ENCODE data around the gene HELZ2. TPM values are rescaled to one million over a fixed set of nuclear protein-coding genes. Genes with fewer than 3 reads are reported as not detected.

Gene HELZ2
- total and polyA plus RNA-seq, 2 donors (not counting 1 experiment from before 2014, with no cell fraction given): 36.3 to 52.6 TPM

- ChIA-PET POLR2A (interaction anchor here (0.7 to 1.7 kb wide), 3 partner anchors 11 to 522 kb away, joined by 3 to 5 read pairs (median 3); partner anchors contain the start of gene PTK6), CTCF (interaction anchor here (0.6 kb wide), 1 partner anchor 268 kb away, joined by 5 read pairs; no protein-coding TSS in a partner anchor)
- DNase-seq: peak; percentile 15
- no peaks in the 10 kb centered on the region for H3K27me3 Mint-ChIP-seq
- WGBS (ENCODE audit: insufficient coverage): no CpG with 5 or more reads among the region's 2 CpGs
- no peak overlapping the region for H3K4me3 Mint-ChIP-seq
- H3K27ac Mint-ChIP-seq: no peak overlapping the region
- H4K20me1 ChIP-seq (ENCODE audit: control insufficient read depth, insufficient read depth, low read length, poor library complexity, severe bottlenecking): peaks cover 28% of the 10 kb centered on the region
- H3K9me3 ChIP-seq (ENCODE audit: control extremely low read depth in 1 of 3, control insufficient read depth in 2 of 3, insufficient read depth in 1 of 3, low read length in 2 of 3): peaks cover 0 to 14% (median 4%) of the 10 kb centered on the region in 3 donors
- no peaks in the 10 kb centered on the region for H3K9me3 Mint-ChIP-seq (ENCODE audit: insufficient read depth)
- H3K79me2 ChIP-seq (ENCODE audit: control insufficient read depth, insufficient read depth, low read length): peaks cover 14% of the 10 kb centered on the region
- no peak overlapping the region for H3K4me2 ChIP-seq (replicated peaks; ENCODE audit: low read depth, low read length, poor library complexity, severe bottlenecking)
- peaks cover 0 to 6% (median 0%) of the 10 kb centered on the region in 4 experiments for H3K27me3 ChIP-seq (replicated peaks in 1 of 4; ENCODE audit: control extremely low read depth in 1 of 4, control insufficient read depth in 3 of 4, insufficient read depth in 4 of 4, low read length in 3 of 4)
- peaks cover 17 to 23% of the 10 kb centered on the region in 2 donors for H3K4me1 ChIP-seq (ENCODE audit: control insufficient read depth in 2 of 2, insufficient read depth in 2 of 2, low read length in 2 of 2)
- no peak overlapping the region for H2AFZ ChIP-seq (ENCODE audit: insufficient read depth, low read depth, low read length, poor library complexity, severe bottlenecking)
- no peak overlapping the region for H3K9ac ChIP-seq (ENCODE audit: low read length)
- H3K4me3 ChIP-seq (ENCODE audit: control extremely low read depth in 1 of 5, extremely low read depth in 1 of 5, insufficient read depth in 1 of 5, low read depth in 2 of 5, low read length in 4 of 5): no peak overlapping the region
- TF ChIP-seq CTCF (IDR thresholded peaks at IDR 0.05): no peak
- no peak for TF ChIP-seq EZH2 (IDR thresholded peaks at IDR 0.05; ENCODE audit: borderline replicate concordance, insufficient read depth, low read depth, low read length, poor library complexity, severe bottlenecking)
- ATAC-seq (ENCODE audit: low read depth): no peak
- peaks cover 38% of the 10 kb centered on the region for H3K4me1 Mint-ChIP-seq
- no peak overlapping the region for H3K27ac ChIP-seq (ENCODE audit: low read length in 2 of 2)
- intact Hi-C loops (cut with micrococcal nuclease): no loop called here
- H3K36me3 ChIP-seq (replicated peaks in 1 of 2; ENCODE audit: control extremely low read depth in 1 of 2, control insufficient read depth in 1 of 2, extremely low read depth in 1 of 2, insufficient read depth in 2 of 2, low read length in 1 of 2): peaks cover 0 to 7% of the 10 kb centered on the region in 2 experiments
These were observed 48.1 kb downstream of the HELZ2 start for GRCh38 chr20:63525971-63526370.

- Histone ChIP-seq H3K4me1 (ENCODE audit: control insufficient read depth in 2 of 2, insufficient read depth in 2 of 2, low read length in 2 of 2) (peaks cover 17 to 23% of the 10 kb centered on the region in 2 donors), H3K4me2 (replicated peaks; ENCODE audit: low read depth, low read length, poor library complexity, severe bottlenecking) (no peak overlapping the region), H3K27me3 (replicated peaks in 1 of 4; ENCODE audit: control extremely low read depth in 1 of 4, control insufficient read depth in 3 of 4, insufficient read depth in 4 of 4, low read length in 3 of 4) (peaks cover 0 to 6% (median 0%) of the 10 kb centered on the region in 4 experiments), H3K27ac (ENCODE audit: low read length in 2 of 2) (no peak overlapping the region), H3K79me2 (ENCODE audit: control insufficient read depth, insufficient read depth, low read length) (peaks cover 15% of the 10 kb centered on the region), H3K36me3 (replicated peaks in 1 of 2; ENCODE audit: control extremely low read depth in 1 of 2, control insufficient read depth in 1 of 2, extremely low read depth in 1 of 2, insufficient read depth in 2 of 2, low read length in 1 of 2) (peaks cover 0 to 7% of the 10 kb centered on the region in 2 experiments), H3K9me3 (ENCODE audit: control extremely low read depth in 1 of 3, control insufficient read depth in 2 of 3, insufficient read depth in 1 of 3, low read length in 2 of 3) (peaks cover 0 to 14% (median 4%) of the 10 kb centered on the region in 3 donors), H2AFZ (ENCODE audit: insufficient read depth, low read depth, low read length, poor library complexity, severe bottlenecking) (no peak overlapping the region), H3K4me3 (ENCODE audit: control extremely low read depth in 1 of 5, extremely low read depth in 1 of 5, insufficient read depth in 1 of 5, low read depth in 2 of 5, low read length in 4 of 5) (no peak overlapping the region), H4K20me1 (ENCODE audit: control insufficient read depth, insufficient read depth, low read length, poor library complexity, severe bottlenecking) (peaks cover 29% of the 10 kb centered on the region), H3K9ac (ENCODE audit: low read length) (no peak overlapping the region)
- H3K27ac Mint-ChIP-seq: no peak overlapping the region
- no peaks in the 10 kb centered on the region for H3K27me3 Mint-ChIP-seq
- ATAC-seq (ENCODE audit: low read depth) (no peak), DNase-seq (peak; percentile 13)
- peaks cover 38% of the 10 kb centered on the region for H3K4me1 Mint-ChIP-seq
- intact Hi-C loops (cut with micrococcal nuclease): no loop called here
- WGBS (ENCODE audit: insufficient coverage): 69% methylated on average over 2 of the region's 3 CpGs
- TF ChIP-seq CTCF (IDR thresholded peaks at IDR 0.05) (no peak), EZH2 (IDR thresholded peaks at IDR 0.05; ENCODE audit: borderline replicate concordance, insufficient read depth, low read depth, low read length, poor library complexity, severe bottlenecking) (no peak)
- CTCF ChIA-PET: no interaction called here
- POLR2A ChIA-PET: interaction anchor here (0.7 to 1.7 kb wide), 2 partner anchors 12 to 1004 kb away, joined by 4 to 5 read pairs; partner anchors contain the start of gene PTK6
- no peaks in the 10 kb centered on the region for H3K9me3 Mint-ChIP-seq (ENCODE audit: insufficient read depth)
- H3K4me3 Mint-ChIP-seq: no peak overlapping the region
These were observed 48.9 kb downstream of the HELZ2 start for GRCh38 chr20:63525185-63525584.
